HG03520 (cell line): ENCODE data around the gene SERPINB3.
"Not testable (repeated sequence)": the region's sequence is repeated elsewhere in the genome, so short reads cannot be mapped to it uniquely, and the experiment has no call there.

Source experiments
- ATAC-seq: cut with Tn5 transposase; IDR thresholded peaks from one replicate; pipeline ENCODE4 v1.9.1; 2021; ENCODE audit warnings: mild to moderate bottlenecking, moderate library complexity; ENCODE audit not compliant: unreplicated experiment

Gene SERPINB3

GRCh38 chr18:63648241-63648640, 13.5 kb downstream of the SERPINB3 start:
- no peak for ATAC-seq

GRCh38 chr18:63646936-63647335, 14.8 kb downstream of the SERPINB3 start:
- ATAC-seq, result no peak

GRCh38 chr18:63644694-63645093, 17.0 kb downstream of the SERPINB3 start:
- not testable (repeated sequence) for ATAC-seq

GRCh38 chr18:63644142-63644541, 17.6 kb downstream of the SERPINB3 start, which contains the start of gene SERPINB4:
Gene SERPINB4, minus strand, starts transcription at chr18:63644256. Its CDS starts 679 bp downstream, at chr18:63643577.
- ATAC-seq, result not testable (repeated sequence)

- ATAC-seq, result not testable (repeated sequence)
Measured at GRCh38 chr18:63642668-63643356, 18.9 kb downstream of the SERPINB3 start.

- not testable (repeated sequence) for ATAC-seq
Measured at GRCh38 chr18:63641157-63641680, 20.5 kb downstream of the SERPINB3 start.

- ATAC-seq, result no peak
Measured at GRCh38 chr18:63637703-63638102, 24.0 kb downstream of the SERPINB3 start.

- no peak for ATAC-seq
Measured at GRCh38 chr18:63627819-63628218, 33.9 kb downstream of the SERPINB3 start.

- ATAC-seq, result no peak
Measured at GRCh38 chr18:63626431-63626830, 35.3 kb downstream of the SERPINB3 start.

- no peak for ATAC-seq
Measured at GRCh38 chr18:63624863-63625262, 36.8 kb downstream of the SERPINB3 start.

- no peak for ATAC-seq
Measured at GRCh38 chr18:63619661-63620060, 42.0 kb downstream of the SERPINB3 start.

- ATAC-seq, result no peak
Measured at GRCh38 chr18:63617915-63618234, 43.8 kb downstream of the SERPINB3 start.

GRCh38 chr18:63617049-63617914, 44.4 kb downstream of the SERPINB3 start:
- ATAC-seq, result peak; percentile 87

GRCh38 chr18:63613420-63613819, 48.3 kb downstream of the SERPINB3 start:
- ATAC-seq, result no peak

GRCh38 chr18:63606526-63606925, 55.2 kb downstream of the SERPINB3 start:
- ATAC-seq, result no peak
